LNCAP (cell line): ENCODE measurements around the gene CYP1B1.

ENCODE experiments used
- CTCF ChIP-seq: fragments of 450-650 bp; IDR thresholded peaks from 2 replicates; pipeline ENCODE4 v1.5.1; 2017; ENCODE audit warnings: mild to moderate bottlenecking

Gene CYP1B1

GRCh38 chr2:38090928-38091327 lies 15.0 kb upstream of the CYP1B1 start:
- no peak for TF ChIP-seq CTCF

GRCh38 chr2:38080346-38080745 lies 4.4 kb upstream of the CYP1B1 start:
- TF ChIP-seq CTCF: no peak

GRCh38 chr2:38079116-38080052 lies 3.4 kb upstream of the CYP1B1 start:
- TF ChIP-seq CTCF: no peak

- TF ChIP-seq CTCF: no peak
These were observed 1.4 kb upstream of the CYP1B1 start for GRCh38 chr2:38077431-38077769.

GRCh38 chr2:38076710-38077430 lies 919 bp upstream of the CYP1B1 start:
- TF ChIP-seq CTCF: no peak

GRCh38 chr2:38076152-38076709 lies 280 bp upstream of the CYP1B1 start:
- TF ChIP-seq CTCF: no peak

- TF ChIP-seq CTCF: no peak
These were observed 1.0 kb downstream of the CYP1B1 start for GRCh38 chr2:38074764-38075506.
